Bronchial epithelial cell (primary cell): Measurements from ENCODE around the gene PPP2R2C. TPM values are rescaled to one million over a fixed set of nuclear protein-coding genes. Genes with fewer than 3 reads are reported as not detected.

Experiments
- DNase-seq: peaks from one replicate; pipeline ENCODE4 v3.0.0-alpha.2; 2010; ENCODE audit warnings: low read depth
- FAIRE-seq: peaks from 2 replicates; lab custom pipeline; 2011; peaks lifted over from hg19 to GRCh38; lab: Jason Lieb, UNC
- H3K27me3 ChIP-seq: 2 replicates; pipeline ENCODE4 v1.5.1; 2011; ENCODE audit warnings: low read length; ENCODE audit not compliant: control insufficient read depth, insufficient read depth
- H3K36me3 ChIP-seq: 2 replicates; pipeline ENCODE4 v1.5.1; 2011; ENCODE audit warnings: low read length; ENCODE audit not compliant: control insufficient read depth, insufficient read depth
- H3K4me3 ChIP-seq: 2 replicates; pipeline ENCODE4 v1.5.1; 2011; ENCODE audit warnings: mild to moderate bottlenecking, low read depth, low read length, control low read depth
- total RNA-seq: library from RNA; depleted of rRNA; stranded (reverse); fragments of >200 nt; gene quantifications from 2 replicates; pipeline ENCODE4 v1.2.1, GENCODE V29; 2014
- TF ChIP-seq, protein P1 (sequence below): IDR thresholded peaks from 2 replicates; pipeline ENCODE4 v1.5.1; 2011; ENCODE audit warnings: mild to moderate bottlenecking, moderate library complexity, low read length, control low read depth, inconsistent platforms; ENCODE audit not compliant: insufficient read depth, severe bottlenecking

PPP2R2C gene
- total RNA-seq, 1 donor from 2014 or later = 1.1 TPM

DNA sequence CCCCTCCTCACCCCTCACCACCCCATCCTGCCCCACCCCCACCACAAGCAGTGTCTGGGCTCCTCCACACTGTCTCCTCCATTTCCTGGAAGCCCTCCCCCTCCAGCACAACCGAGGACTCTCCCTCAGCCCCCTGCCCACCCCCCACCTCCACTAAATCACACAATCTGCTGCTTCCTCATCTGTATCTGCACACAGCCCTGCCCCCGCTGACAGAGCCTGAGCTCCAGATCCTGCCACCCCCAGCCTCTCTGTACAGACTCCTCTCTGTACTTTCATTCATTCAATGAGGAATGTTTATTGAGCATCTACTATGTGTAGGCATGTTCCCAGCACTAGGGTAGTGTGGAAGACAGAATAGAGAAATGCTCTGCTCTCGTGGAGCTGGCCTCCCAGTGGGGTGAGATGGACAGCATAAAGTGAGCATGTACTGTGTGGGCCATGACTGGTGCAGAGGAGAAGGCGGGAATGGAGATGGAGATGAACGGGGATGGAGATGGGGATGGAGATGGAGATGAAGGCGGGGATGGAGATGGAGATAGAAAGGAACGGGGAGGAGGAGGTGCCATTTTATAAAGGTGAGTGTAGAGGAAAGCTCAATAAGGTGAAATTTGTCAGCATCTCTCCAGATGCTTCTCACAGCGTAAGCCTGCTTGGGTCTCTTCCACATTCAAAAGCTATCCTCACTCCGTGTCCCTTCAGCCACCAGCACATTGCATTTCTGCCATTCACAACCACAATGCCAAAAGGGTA, 2.5 kb upstream of the PPP2R2C start:
- FAIRE-seq (peak; percentile 52), DNase-seq (no peak)
- TF ChIP-seq, protein P1, sequence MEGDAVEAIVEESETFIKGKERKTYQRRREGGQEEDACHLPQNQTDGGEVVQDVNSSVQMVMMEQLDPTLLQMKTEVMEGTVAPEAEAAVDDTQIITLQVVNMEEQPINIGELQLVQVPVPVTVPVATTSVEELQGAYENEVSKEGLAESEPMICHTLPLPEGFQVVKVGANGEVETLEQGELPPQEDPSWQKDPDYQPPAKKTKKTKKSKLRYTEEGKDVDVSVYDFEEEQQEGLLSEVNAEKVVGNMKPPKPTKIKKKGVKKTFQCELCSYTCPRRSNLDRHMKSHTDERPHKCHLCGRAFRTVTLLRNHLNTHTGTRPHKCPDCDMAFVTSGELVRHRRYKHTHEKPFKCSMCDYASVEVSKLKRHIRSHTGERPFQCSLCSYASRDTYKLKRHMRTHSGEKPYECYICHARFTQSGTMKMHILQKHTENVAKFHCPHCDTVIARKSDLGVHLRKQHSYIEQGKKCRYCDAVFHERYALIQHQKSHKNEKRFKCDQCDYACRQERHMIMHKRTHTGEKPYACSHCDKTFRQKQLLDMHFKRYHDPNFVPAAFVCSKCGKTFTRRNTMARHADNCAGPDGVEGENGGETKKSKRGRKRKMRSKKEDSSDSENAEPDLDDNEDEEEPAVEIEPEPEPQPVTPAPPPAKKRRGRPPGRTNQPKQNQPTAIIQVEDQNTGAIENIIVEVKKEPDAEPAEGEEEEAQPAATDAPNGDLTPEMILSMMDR = no peak
- Histone ChIP-seq H3K27me3 (peaks cover 5% of the 10 kb centered on the region), H3K4me3 (no peak overlapping the region), H3K36me3 (no peaks in the 10 kb centered on the region)

- H3K4me3 ChIP-seq = no peak overlapping the region
- no peak for DNase-seq
- H3K27me3 ChIP-seq = peaks cover 7% of the 10 kb centered on the region
- FAIRE-seq = no peak
- no peaks in the 10 kb centered on the region for H3K36me3 ChIP-seq
- TF ChIP-seq, protein P1 = peak; percentile 34
These were observed 1.7 kb upstream of the PPP2R2C start for GRCh38 chr4:6474053-6474568.

- Histone ChIP-seq H3K27me3 (peaks cover 7% of the 10 kb centered on the region), H3K36me3 (no peaks in the 10 kb centered on the region), H3K4me3 (no peak overlapping the region)
- DNase-seq (no peak), FAIRE-seq (no peak)
- TF ChIP-seq, protein P1 = no peak
These were observed 1.0 kb upstream of the PPP2R2C start for GRCh38 chr4:6473264-6474052.

- FAIRE-seq (no peak), DNase-seq (no peak)
- Histone ChIP-seq H3K36me3 (no peaks in the 10 kb centered on the region), H3K4me3 (no peak overlapping the region), H3K27me3 (peaks cover 7% of the 10 kb centered on the region)
- TF ChIP-seq, protein P1 = no peak
These were observed 417 bp downstream of the PPP2R2C start for GRCh38 chr4:6472008-6472386.

- DNase-seq (no peak), FAIRE-seq (no peak)
- TF ChIP-seq, protein P1 = no peak
- H3K4me3 ChIP-seq = peak overlapping the region; percentile 2
- no peaks in the 10 kb centered on the region for H3K36me3 ChIP-seq
- peaks cover 7% of the 10 kb centered on the region for H3K27me3 ChIP-seq
These were observed 957 bp downstream of the PPP2R2C start for GRCh38 chr4:6471307-6472007.
